Measurements from ENCODE around the gene GTF3C1.

The GTF3C1 gene

GRCh38 chr16:27417047-27417671 lies 132.6 kb downstream of the GTF3C1 start:
- DNase-seq, result no peak

GRCh38 chr16:27414788-27415431 lies 134.8 kb downstream of the GTF3C1 start:
- no peak for DNase-seq

- DNase-seq, result no peak
These were observed 135.8 kb downstream of the GTF3C1 start for GRCh38 chr16:27413956-27414355.

GRCh38 chr16:27410761-27411160 lies 139.0 kb downstream of the GTF3C1 start:
- no peak for DNase-seq
